GM19193 (cell line): ENCODE data around the gene STAP1.

Experiments used
- POLR2A ChIP-seq: IDR thresholded peaks from 4 replicates; pipeline ENCODE4 v1.6.1; 2011; ENCODE audit not compliant: insufficient read depth, insufficient read length; ENCODE audit errors: extremely low read depth

The STAP1 gene

GRCh38 chr4:67587156-67587555, 28.6 kb downstream of the STAP1 start:
- no peak for TF ChIP-seq POLR2A

DNA sequence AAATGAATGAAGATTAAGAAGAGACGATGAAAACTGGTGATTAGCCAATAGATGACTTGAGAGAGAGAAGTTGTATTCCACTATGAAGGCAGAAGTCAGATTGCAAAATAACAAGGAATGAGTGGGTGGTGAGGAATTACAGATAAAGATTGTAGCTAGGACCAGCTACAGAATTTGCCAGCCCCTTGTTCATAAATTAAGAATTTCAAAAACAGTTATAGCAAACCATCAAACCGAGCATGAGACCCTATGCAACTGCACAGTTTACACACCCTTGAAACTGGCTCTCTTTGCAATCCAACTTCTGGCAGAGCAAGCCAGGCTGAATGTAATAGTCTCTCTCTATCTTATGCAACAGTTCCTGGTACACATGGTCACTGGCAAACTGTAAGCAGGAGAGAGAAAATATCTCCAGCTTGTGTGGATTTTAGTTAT, 35.2 kb downstream of the STAP1 start:
- no peak for TF ChIP-seq POLR2A

DNA sequence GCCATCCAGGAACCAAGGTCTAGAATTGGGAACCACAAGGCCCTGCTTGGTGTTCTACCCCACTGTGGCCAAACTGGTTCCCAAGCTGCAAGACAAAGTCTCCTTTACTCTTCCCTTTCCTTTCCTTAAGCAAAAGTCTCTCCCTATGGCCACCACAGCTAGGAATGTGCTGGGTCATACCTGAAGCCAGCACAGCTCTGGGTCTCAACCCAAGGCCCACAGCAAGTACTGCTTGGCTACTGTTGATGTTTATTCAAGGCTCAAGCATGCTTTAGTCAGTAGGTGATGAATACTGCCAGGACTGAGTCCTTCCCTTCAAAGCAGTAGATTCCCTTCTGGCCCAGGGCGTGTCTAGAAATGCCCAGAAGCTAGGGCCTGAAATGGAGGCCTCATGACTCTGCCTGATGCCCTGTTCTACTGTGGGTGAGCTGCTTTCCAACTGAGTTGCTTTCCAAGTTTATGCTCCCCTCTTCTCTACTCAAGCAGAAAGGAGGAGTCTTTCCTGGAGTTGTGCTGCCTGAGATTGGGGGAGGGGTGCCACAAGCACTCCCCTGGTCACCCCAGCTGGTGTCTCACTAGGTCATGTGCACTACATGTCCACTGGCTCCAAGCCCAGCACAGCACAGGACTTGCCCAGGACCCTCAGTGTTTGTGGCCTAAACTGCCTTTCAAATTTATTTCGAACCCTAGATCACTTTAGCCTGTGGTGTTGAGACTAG, 44.9 kb downstream of the STAP1 start:
- no peak for TF ChIP-seq POLR2A

- no peak for TF ChIP-seq POLR2A
Observed at GRCh38 chr4:67604029-67604381, 45.5 kb downstream of the STAP1 start.

- TF ChIP-seq POLR2A = no peak
Observed at GRCh38 chr4:67604749-67605148, 46.2 kb downstream of the STAP1 start.

DNA sequence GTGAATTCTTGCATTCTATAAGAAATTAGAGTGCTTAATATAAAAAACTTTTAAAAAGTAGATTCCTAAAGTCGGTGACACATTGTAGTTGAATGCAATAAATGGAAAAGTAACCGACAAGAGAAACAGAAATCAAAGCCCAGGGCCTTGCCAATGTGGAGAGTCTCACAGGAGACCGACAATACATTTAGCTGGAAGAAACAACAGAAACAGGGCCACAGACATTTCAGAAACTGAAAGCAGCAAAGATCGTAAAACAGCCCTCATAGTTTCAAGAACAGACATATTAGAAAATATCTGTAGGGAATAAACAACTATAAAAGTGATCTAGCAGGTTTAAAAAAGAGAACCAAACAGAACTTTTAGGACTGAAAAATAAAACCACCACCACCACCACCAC, 49.5 kb downstream of the STAP1 start:
- no peak for TF ChIP-seq POLR2A

DNA sequence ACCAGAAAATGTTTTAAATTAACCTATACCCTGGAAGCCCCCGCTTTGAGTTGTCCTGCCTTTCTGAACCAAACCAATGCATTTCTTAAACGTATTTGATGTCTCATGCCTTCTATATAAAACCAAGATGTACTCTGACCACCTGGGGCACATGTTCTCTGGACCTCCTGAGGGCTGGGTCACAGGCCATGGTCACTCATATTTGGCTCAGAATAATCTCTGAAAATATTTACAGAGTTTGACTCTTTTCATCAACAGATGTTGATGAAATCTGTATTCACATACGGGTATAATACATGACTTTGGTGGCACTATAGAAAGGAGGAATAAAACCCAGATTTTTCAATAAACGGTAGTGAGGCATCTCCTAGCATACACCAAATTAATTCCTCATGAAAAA, 55.7 kb downstream of the STAP1 start:
- TF ChIP-seq POLR2A = no peak

- no peak for TF ChIP-seq POLR2A
Observed at GRCh38 chr4:67615119-67615518, 56.6 kb downstream of the STAP1 start.

DNA sequence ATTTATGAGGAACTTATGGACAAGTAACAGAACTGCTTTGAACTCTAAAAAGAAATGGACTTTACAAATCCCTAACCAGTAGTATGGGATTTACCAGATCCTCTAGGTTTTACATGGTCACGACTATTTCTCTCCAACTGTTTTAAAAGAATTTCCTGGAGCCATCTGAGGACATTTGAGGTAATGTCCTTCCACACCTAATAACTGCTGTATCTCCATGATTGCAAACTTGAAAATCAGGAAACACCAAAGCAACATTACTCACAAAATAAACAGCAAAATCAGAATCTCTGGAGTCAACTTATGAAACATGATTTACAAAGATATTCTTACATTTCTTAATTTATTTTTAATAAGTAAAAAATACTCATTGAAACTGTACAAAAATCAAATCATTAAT, 58.0 kb downstream of the STAP1 start:
- TF ChIP-seq POLR2A = no peak

GRCh38 chr4:67624939-67625338, 66.4 kb downstream of the STAP1 start:
- no peak for TF ChIP-seq POLR2A

DNA sequence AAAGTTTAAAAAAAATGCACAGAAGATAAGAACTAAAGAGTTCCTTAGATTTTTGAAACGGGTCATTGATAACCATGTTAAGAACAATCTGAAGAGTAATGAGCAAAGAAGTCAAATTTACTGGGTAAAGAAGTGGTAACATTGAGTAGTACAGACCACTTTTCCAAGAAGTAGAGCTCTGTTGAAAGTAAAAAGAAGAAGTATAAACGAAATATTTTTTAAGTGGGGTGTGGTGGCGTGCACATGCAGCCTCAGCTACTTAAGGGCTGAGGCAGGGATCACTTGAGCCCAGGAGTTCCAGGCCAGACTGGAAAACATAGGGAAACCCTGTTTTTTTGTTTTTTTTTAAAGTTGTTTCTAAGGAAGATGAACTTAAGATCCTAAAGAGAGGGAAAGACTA, 74.0 kb downstream of the STAP1 start:
- no peak for TF ChIP-seq POLR2A

DNA sequence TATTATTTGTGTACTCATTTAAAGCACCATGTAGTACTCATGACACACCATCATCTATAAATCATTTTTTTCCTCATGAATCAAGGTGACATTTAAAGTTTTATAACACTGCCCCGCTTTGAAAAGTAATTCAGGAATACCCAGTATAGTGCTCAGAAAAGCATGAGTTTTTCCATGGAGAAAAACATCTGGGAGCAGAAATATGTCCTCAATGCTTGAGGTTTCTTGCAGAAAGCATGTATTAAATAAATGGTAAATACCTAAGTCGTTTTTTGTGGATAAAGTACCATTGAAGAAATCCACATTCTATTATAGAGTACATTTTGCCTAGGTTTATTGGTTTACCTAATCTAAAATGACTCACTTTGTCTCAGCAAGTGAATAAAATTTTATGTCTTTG, 76.2 kb downstream of the STAP1 start:
- TF ChIP-seq POLR2A = no peak

DNA sequence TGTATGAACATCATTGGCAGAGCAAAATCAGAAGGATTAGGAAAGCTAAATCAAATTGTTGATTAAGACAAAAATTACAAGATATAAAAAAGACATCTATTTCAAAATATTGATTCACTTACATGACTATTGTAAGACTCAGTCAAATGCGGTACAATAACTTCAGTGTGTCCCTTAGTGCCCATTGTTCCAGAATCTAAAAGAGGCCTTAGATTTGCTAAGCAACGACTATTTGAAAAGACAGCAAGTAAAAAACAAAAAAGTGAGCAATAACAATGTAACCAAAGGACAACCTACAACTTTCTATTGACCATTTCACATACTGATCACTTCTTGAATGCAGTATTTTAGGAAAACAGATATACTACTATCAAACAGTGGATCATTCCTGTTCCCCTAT, 76.8 kb downstream of the STAP1 start:
- TF ChIP-seq POLR2A = no peak

GRCh38 chr4:67638136-67638535, 79.6 kb downstream of the STAP1 start:
- no peak for TF ChIP-seq POLR2A

GRCh38 chr4:67651536-67651935, 93.0 kb downstream of the STAP1 start:
- no peak for TF ChIP-seq POLR2A
